OCI-LY7 (cell line): Measurements from ENCODE around the gene PAX7.

Source experiments
- CTCF ChIP-seq: fragments of 200-600 bp; sonication (generic); conservative IDR thresholded peaks from 2 replicates; pipeline ENCODE4 v1.5.1; 2014; ENCODE audit warnings: mild to moderate bottlenecking, antibody characterized with exemption, low read length, moderate library complexity, mixed read lengths
- EZH2phosphoT487 ChIP-seq: fragments of 200-600 bp; sonication (generic); IDR thresholded peaks from 2 replicates; pipeline ENCODE4 v1.6.1; 2018; ENCODE audit warnings: low read depth, borderline replicate concordance, mild to moderate bottlenecking, mixed run types, antibody characterized with exemption, low read length, moderate library complexity, mixed read lengths

- TF ChIP-seq CTCF (no peak), EZH2phosphoT487 (no peak)
Measured at GRCh38 chr1:18666317-18666920, 35.8 kb downstream of the PAX7 start.
